AG04449 (cell line): Measurements from ENCODE around the gene SNTB2.

Experiments used
- CTCF ChIA-PET: fragments of 350-600 bp; formaldehyde crosslinking; extraction: SDS; loops from one replicate; lab custom pipeline; 2021; ENCODE audit warnings: antibody characterized with exemption; lab: Yijun Ruan, JAX
- POLR2A ChIA-PET: fragments of 400-600, 350-600 bp; formaldehyde crosslinking; extraction: SDS; loops from one replicate; lab custom pipeline; 2020; ENCODE audit warnings: antibody characterized with exemption, inconsistent platforms; lab: Yijun Ruan, JAX
- DNase-seq: peaks from one replicate; pipeline ENCODE4 v3.0.0-alpha.2; 2010; ENCODE audit warnings: low read depth, low spot score
- H3K4me3 ChIP-seq: 2 replicates; pipeline ENCODE4 v1.5.1; 2011; ENCODE audit warnings: low read depth, mild to moderate bottlenecking, control low read depth, low read length
- TF ChIP-seq, protein P1 (sequence below): IDR thresholded peaks from one replicate; pipeline ENCODE4 v1.5.1; 2011; ENCODE audit warnings: mild to moderate bottlenecking, moderate library complexity, low read length, control low read depth, inconsistent platforms; ENCODE audit not compliant: insufficient read depth; ENCODE audit errors: missing control alignments

Gene SNTB2

GRCh38 chr16:69309316-69309715 lies 122.4 kb downstream of the SNTB2 start:
- DNase-seq, result no peak
- TF ChIP-seq, protein P1, sequence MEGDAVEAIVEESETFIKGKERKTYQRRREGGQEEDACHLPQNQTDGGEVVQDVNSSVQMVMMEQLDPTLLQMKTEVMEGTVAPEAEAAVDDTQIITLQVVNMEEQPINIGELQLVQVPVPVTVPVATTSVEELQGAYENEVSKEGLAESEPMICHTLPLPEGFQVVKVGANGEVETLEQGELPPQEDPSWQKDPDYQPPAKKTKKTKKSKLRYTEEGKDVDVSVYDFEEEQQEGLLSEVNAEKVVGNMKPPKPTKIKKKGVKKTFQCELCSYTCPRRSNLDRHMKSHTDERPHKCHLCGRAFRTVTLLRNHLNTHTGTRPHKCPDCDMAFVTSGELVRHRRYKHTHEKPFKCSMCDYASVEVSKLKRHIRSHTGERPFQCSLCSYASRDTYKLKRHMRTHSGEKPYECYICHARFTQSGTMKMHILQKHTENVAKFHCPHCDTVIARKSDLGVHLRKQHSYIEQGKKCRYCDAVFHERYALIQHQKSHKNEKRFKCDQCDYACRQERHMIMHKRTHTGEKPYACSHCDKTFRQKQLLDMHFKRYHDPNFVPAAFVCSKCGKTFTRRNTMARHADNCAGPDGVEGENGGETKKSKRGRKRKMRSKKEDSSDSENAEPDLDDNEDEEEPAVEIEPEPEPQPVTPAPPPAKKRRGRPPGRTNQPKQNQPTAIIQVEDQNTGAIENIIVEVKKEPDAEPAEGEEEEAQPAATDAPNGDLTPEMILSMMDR, result no peak
- no peak overlapping the region for H3K4me3 ChIP-seq
- ChIA-PET CTCF (interaction anchor here (1.4 kb wide), 2 partner anchors 117 to 142 kb away, joined by 3 read pairs; no protein-coding TSS in a partner anchor), POLR2A (interaction anchor here (0.5 kb wide), 1 partner anchor 174 kb away, joined by 3 read pairs; no protein-coding TSS in a partner anchor)

GRCh38 chr16:69310653-69311532 lies 123.9 kb downstream of the SNTB2 start, which contains the start of gene VPS4A:
TSS of gene VPS4A (plus strand) at chr16:69311350. CDS start at chr16:69311512, 162 bp downstream.
- ChIA-PET POLR2A (no interaction called here), CTCF (interaction anchor here (0.6 to 3.2 kb wide), 14 partner anchors 9 to 171 kb away, joined by 3 to 16 read pairs (median 4); no protein-coding TSS in a partner anchor)
- DNase-seq, result peak; percentile 76
- TF ChIP-seq, protein P1, result peak; percentile 99
- peak within 1 kb of the TSS; percentile 82 for H3K4me3 ChIP-seq

DNA sequence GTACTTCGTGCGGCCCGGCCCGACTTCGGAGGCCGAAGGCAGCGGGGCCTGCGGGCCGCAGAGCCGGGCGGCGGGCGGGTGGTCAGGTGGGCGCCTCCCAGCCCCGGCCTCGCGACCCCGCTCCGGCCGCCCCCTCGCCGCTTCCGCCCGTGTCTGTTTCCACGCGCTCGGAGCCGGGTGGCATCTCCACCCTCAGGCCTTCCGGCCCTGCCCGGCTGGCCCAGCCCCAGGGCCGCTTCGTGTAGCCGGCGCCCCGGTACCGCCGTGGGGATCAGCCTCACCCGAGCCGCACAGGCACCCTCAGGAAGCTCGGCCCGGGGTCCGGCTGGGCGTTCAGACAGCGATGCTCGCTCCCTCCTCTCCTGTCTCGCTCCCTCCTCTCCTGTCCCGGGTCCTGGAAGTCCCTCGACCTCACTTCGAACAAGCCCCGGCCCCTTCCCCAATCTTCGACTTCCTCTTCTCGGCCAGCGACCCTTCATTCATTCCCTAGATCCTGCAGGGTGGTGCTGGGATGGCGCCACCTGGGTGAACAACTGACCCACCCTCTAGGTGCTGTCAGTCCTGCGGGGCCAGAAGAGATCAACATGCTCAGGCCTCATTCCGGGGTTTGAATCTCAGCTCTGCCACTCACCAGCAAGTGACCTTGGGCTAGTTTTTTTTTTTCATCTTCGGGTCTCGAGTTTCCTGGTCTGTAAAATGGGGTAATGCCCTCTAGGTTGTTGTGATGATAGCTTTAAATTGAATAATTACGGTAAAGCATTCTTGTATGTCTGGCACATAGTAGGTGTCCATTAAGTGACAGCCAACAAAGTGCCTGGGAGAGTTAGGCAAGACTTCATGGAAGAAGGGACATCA lies 124.8 kb downstream of the SNTB2 start:
- ChIA-PET CTCF (interaction anchor here (0.6 to 5.5 kb wide), 13 partner anchors 10 to 443 kb away, joined by 3 to 52 read pairs (median 4); partner anchors contain the start of genes NOB1, PDF and SNTB2), POLR2A (no interaction called here)
- TF ChIP-seq, protein P1, result no peak
- peak overlapping the region; percentile 82 for H3K4me3 ChIP-seq
- no peak for DNase-seq

DNA sequence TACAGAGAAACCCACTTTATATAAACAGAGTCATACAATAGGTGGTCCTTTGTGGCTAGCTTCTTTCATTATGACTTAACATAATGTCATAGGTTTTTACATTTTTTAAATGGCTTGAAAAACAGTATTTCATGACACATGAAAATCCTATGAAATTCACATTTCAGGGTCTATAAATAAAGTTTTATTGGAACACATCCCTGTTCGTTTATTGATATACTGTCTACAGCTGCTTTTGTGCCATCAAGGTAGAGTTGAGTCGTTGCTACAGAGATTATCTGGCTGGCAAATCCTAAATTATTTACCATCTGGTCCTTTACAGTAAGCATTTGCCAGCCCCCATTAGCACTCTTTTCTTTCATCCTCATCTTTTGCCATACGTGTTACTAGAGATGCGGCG lies 126.5 kb downstream of the SNTB2 start:
- CTCF ChIA-PET, result interaction anchor here (0.6 to 5.5 kb wide), 3 partner anchors 13 to 55 kb away, joined by 3 to 52 read pairs (median 6); partner anchors contain the start of gene PDF
- H3K4me3 ChIP-seq, result no peak overlapping the region
- no peak for DNase-seq
- POLR2A ChIA-PET, result interaction anchor here (0.6 kb wide), 1 partner anchor 1075 kb away, joined by 3 read pairs; no protein-coding TSS in a partner anchor
- TF ChIP-seq, protein P1, result no peak

- DNase-seq, result no peak
- CTCF ChIA-PET, result interaction anchor here (5.5 kb wide), 1 partner anchor 12 kb away, joined by 52 read pairs; the partner anchor contains the start of gene PDF
- TF ChIP-seq, protein P1, result no peak
- POLR2A ChIA-PET, result interaction anchor here (0.6 kb wide), 1 partner anchor 264 kb away, joined by 4 read pairs; no protein-coding TSS in a partner anchor
- no peak overlapping the region for H3K4me3 ChIP-seq
These were observed 127.6 kb downstream of the SNTB2 start for GRCh38 chr16:69314534-69314933.
